Glutamatergic neuron (in vitro differentiated cells): Measurements from ENCODE around the gene CROCC2. TPM values are rescaled to one million over a fixed set of nuclear protein-coding genes. Genes with fewer than 3 reads are reported as not detected.
A peak's percentile ranks its signal among the peaks of the same experiment; 100 is the strongest.

Source experiments
- DNase-seq: peaks from one replicate; pipeline ENCODE4 v3.0.0; 2022
- H3K27ac Mint-ChIP-seq: one replicate; pipeline ENCODE4 v1.8.0; 2020; ENCODE audit warnings: mild to moderate bottlenecking, mixed read lengths, inconsistent platforms; ENCODE audit not compliant: unreplicated experiment
- H3K27me3 Mint-ChIP-seq: one replicate; pipeline ENCODE4 v1.8.0; 2020; ENCODE audit warnings: mild to moderate bottlenecking, moderate library complexity, mixed read lengths, inconsistent platforms; ENCODE audit not compliant: unreplicated experiment
- H3K36me3 Mint-ChIP-seq: one replicate; pipeline ENCODE4 v1.8.0; 2020; ENCODE audit warnings: mild to moderate bottlenecking, mixed read lengths, inconsistent platforms; ENCODE audit not compliant: unreplicated experiment
- H3K4me1 Mint-ChIP-seq: one replicate; pipeline ENCODE4 v1.8.0; 2020; ENCODE audit warnings: mild to moderate bottlenecking, low read depth, mixed read lengths, inconsistent platforms; ENCODE audit not compliant: unreplicated experiment
- H3K4me3 Mint-ChIP-seq: one replicate; pipeline ENCODE4 v1.8.0; 2020; ENCODE audit warnings: mild to moderate bottlenecking, mixed read lengths, inconsistent platforms; ENCODE audit not compliant: unreplicated experiment
- H3K9me3 Mint-ChIP-seq: one replicate; pipeline ENCODE4 v1.8.0; 2020; ENCODE audit warnings: mild to moderate bottlenecking, moderate library complexity, mixed read lengths, inconsistent platforms; ENCODE audit not compliant: unreplicated experiment
- CTCF ChIP-seq: fragments of 200-600 bp; sonication (generic); IDR thresholded peaks from one replicate; pipeline ENCODE4 v1.5.0; 2021; ENCODE audit not compliant: partially characterized antibody, unreplicated experiment
- total RNA-seq: library from RNA; stranded (reverse); fragmentation: NEBNext Ultra II Directional; extraction: Animal tissue kit (Norgen Biotek cat#: 25700); gene quantifications from one replicate; pipeline ENCODE4 v1.2.1, GENCODE V29; 2021; ENCODE audit not compliant: unreplicated experiment

Gene CROCC2
- total RNA-seq, 1 donor from 2014 or later, result not detected

- no peak overlapping the region for H3K4me3 Mint-ChIP-seq
These were observed 8.7 kb downstream of the CROCC2 start for GRCh38 chr2:240914645-240915525.

GRCh38 chr2:240915526-240916341, 9.6 kb downstream of the CROCC2 start:
- H3K27ac Mint-ChIP-seq, result no peak overlapping the region
- peak; percentile 52 for DNase-seq
- H3K4me3 Mint-ChIP-seq, result no peak overlapping the region
- H3K4me1 Mint-ChIP-seq, result peaks cover 3% of the 10 kb centered on the region
- H3K36me3 Mint-ChIP-seq, result no peaks in the 10 kb centered on the region
- H3K9me3 Mint-ChIP-seq, result peaks cover 4% of the 10 kb centered on the region
- H3K27me3 Mint-ChIP-seq, result peaks cover under 1% of the 10 kb centered on the region
- no peak for TF ChIP-seq CTCF

More at GRCh38 chr2:240914645-240915525, 8.7 kb downstream of the CROCC2 start:
- H3K27me3 Mint-ChIP-seq, result peaks cover 2% of the 10 kb centered on the region
- peaks cover 4% of the 10 kb centered on the region for H3K9me3 Mint-ChIP-seq
- H3K27ac Mint-ChIP-seq, result no peak overlapping the region
- H3K4me1 Mint-ChIP-seq, result peaks cover 3% of the 10 kb centered on the region
- peak; percentile 24 for DNase-seq
- H3K36me3 Mint-ChIP-seq, result no peaks in the 10 kb centered on the region
- TF ChIP-seq CTCF, result peak; percentile 65

GRCh38 chr2:240916571-240917008, 10.5 kb downstream of the CROCC2 start:
- H3K4me1 Mint-ChIP-seq, result peaks cover 3% of the 10 kb centered on the region
- TF ChIP-seq CTCF, result no peak
- H3K36me3 Mint-ChIP-seq, result no peaks in the 10 kb centered on the region
- no peak overlapping the region for H3K27ac Mint-ChIP-seq
- peak overlapping the region; percentile 25 for H3K4me3 Mint-ChIP-seq
- peak; percentile 82 for DNase-seq
- H3K27me3 Mint-ChIP-seq, result no peaks in the 10 kb centered on the region
- peaks cover 4% of the 10 kb centered on the region for H3K9me3 Mint-ChIP-seq

- peaks cover 4% of the 10 kb centered on the region for H3K9me3 Mint-ChIP-seq
- H3K4me1 Mint-ChIP-seq, result peaks cover 3% of the 10 kb centered on the region
- peak overlapping the region; percentile 55 for H3K27ac Mint-ChIP-seq
- peak; percentile 55 for DNase-seq
- H3K36me3 Mint-ChIP-seq, result no peaks in the 10 kb centered on the region
- no peak for TF ChIP-seq CTCF
- H3K27me3 Mint-ChIP-seq, result no peaks in the 10 kb centered on the region
- peak overlapping the region; percentile 69 for H3K4me3 Mint-ChIP-seq
These were observed 11.0 kb downstream of the CROCC2 start for GRCh38 chr2:240917009-240917683.
